ENCODE data around the gene CDH23.

GRCh38 chr10:71740069-71740653 lies 343.4 kb downstream of the CDH23 start:
- TF ChIP-seq TAF1 (IDR thresholded peaks at IDR 0.05; ENCODE audit: borderline replicate concordance, insufficient read depth, low read length) (no peak), FOXP2 (optimal IDR thresholded peaks at IDR 0.05; ENCODE audit: borderline replicate concordance, extremely low read depth, extremely low read length, insufficient read depth) (no peak), REST (IDR thresholded peaks at IDR 0.05; ENCODE audit: insufficient read depth in 1 of 2, low read depth in 2 of 2, low read length in 2 of 2) (no peak)
